Epithelial cell of esophagus (primary cell): ENCODE data around the gene XPO4.
A peak's percentile ranks its signal among the peaks of the same experiment; 100 is the strongest.
"Not testable (repeated sequence)": the region's sequence is repeated elsewhere in the genome, so short reads cannot be mapped to it uniquely, and the experiment has no call there.

ENCODE experiments used
- DNase-seq: peaks from one replicate; pipeline ENCODE4 v3.0.0; 2010; ENCODE audit warnings: low read depth
- H3K4me3 ChIP-seq: 2 replicates; pipeline ENCODE4 v1.5.1; 2011; ENCODE audit warnings: mild to moderate bottlenecking, low read length, control low read depth
- CTCF ChIP-seq: IDR thresholded peaks from 2 replicates; pipeline ENCODE4 v1.5.1; 2011; ENCODE audit warnings: low read depth, mild to moderate bottlenecking, low read length, control low read depth, inconsistent platforms; ENCODE audit not compliant: insufficient read depth; ENCODE audit errors: missing control alignments

XPO4 gene

GRCh38 chr13:20902438-20903163 is at the start of gene XPO4:
TSS of gene XPO4 (minus strand) at chr13:20902746. CDS start at chr13:20902738, 8 bp downstream.
- peak; percentile 79 for DNase-seq
- no peak for TF ChIP-seq CTCF
- H3K4me3 ChIP-seq, result peak within 1 kb of the TSS; percentile 95

- DNase-seq, result peak; percentile 82
- not testable (repeated sequence) for H3K4me3 ChIP-seq
Measured at GRCh38 chr13:20948001-20948400, 45.5 kb upstream of the XPO4 start.

- no peak for TF ChIP-seq CTCF
- no peak overlapping the region for H3K4me3 ChIP-seq
- no peak for DNase-seq
Measured at GRCh38 chr13:20945952-20946383, 43.4 kb upstream of the XPO4 start.

- no peak overlapping the region for H3K4me3 ChIP-seq
- TF ChIP-seq CTCF, result no peak
- no peak for DNase-seq
Measured at GRCh38 chr13:20942938-20943559, 40.5 kb upstream of the XPO4 start.

- DNase-seq, H3K4me3 ChIP-seq: not testable (repeated sequence)
Measured at GRCh38 chr13:20940511-20940910, 38.0 kb upstream of the XPO4 start.

GRCh38 chr13:20940083-20940482 is 37.5 kb upstream of the XPO4 start:
- peak; percentile 47 for DNase-seq
- no peak overlapping the region for H3K4me3 ChIP-seq
- TF ChIP-seq CTCF, result no peak

GRCh38 chr13:20939662-20940061 is 37.1 kb upstream of the XPO4 start:
- no peak for TF ChIP-seq CTCF
- H3K4me3 ChIP-seq, result no peak overlapping the region
- peak; percentile 49 for DNase-seq

- TF ChIP-seq CTCF, result no peak
- H3K4me3 ChIP-seq, result no peak overlapping the region
- DNase-seq, result no peak
Measured at GRCh38 chr13:20938302-20938701, 35.8 kb upstream of the XPO4 start.
